GM13976 (cell line): ENCODE results near the gene PPOX.

Experiments
- DNase-seq: peaks from one replicate; pipeline ENCODE4 v3.0.0; 2012; ENCODE audit warnings: low spot score
- CTCF ChIP-seq: IDR thresholded peaks from 2 replicates; pipeline ENCODE4 v1.5.1; 2012; ENCODE audit warnings: borderline replicate concordance, mild to moderate bottlenecking; ENCODE audit not compliant: insufficient read depth; ENCODE audit errors: extremely low read depth, missing control alignments, control extremely low read depth
- in situ Hi-C: fragments of 300-500 bp; cut with MboI; formaldehyde crosslinking; loops from one replicate; pipeline ENCODE4 v1.12.0; 2022; ENCODE audit warnings: low sequenced_read_pairs, mixed read lengths, inconsistent platforms; ENCODE audit not compliant: unreplicated experiment

The PPOX gene

GRCh38 chr1:161218301-161219077 is 52.3 kb downstream of the PPOX start:
- TF ChIP-seq CTCF: no peak
- in situ Hi-C loops: no loop called here
- no peak for DNase-seq

- in situ Hi-C loops: no loop called here
- no peak for DNase-seq
- TF ChIP-seq CTCF: no peak
These were observed 53.1 kb downstream of the PPOX start for GRCh38 chr1:161219078-161219892.

- in situ Hi-C loops: loop anchor here (10.0 kb wide), 1 partner anchor 155 kb away; no protein-coding TSS in a partner anchor
- no peak for TF ChIP-seq CTCF
- no peak for DNase-seq
These were observed 53.8 kb downstream of the PPOX start for GRCh38 chr1:161220002-161220401.
